Activated T-cell treated with anti-CD3 and anti-CD28 coated beads, Interleukin-2, amount 50 U/mL, for 72 hours (primary cell): ENCODE measurements around the gene CAT. TPM values are rescaled to one million over a fixed set of nuclear protein-coding genes. Genes with fewer than 3 reads are reported as not detected.
A peak's percentile ranks its signal among the peaks of the same experiment; 100 is the strongest.

Source experiments
- ATAC-seq, 2 donors: fragments of 150-1000 bp; cut with Tn5 transposase; replicated peaks in 1 of 2; 2 replicates each; pipeline ENCODE4 v1.10.0; 2021; ENCODE audit warnings: moderate library complexity in 2 of 2, mild to moderate bottlenecking in 1 of 2
- DNase-seq, 2 donors: peaks; one replicate each; pipeline ENCODE4 v3.0.0; 2021 to 2022; ENCODE audit warnings: mixed read lengths in 1 of 2
- H3K27ac Mint-ChIP-seq: one replicate; pipeline ENCODE4 v1.8.0; 2022; ENCODE audit warnings: mild to moderate bottlenecking, moderate library complexity, mixed read lengths
- H3K27me3 Mint-ChIP-seq: one replicate; pipeline ENCODE4 v1.8.0; 2022; ENCODE audit warnings: low read depth, mixed read lengths
- H3K36me3 Mint-ChIP-seq, 2 donors: one replicate each; pipeline ENCODE4 v1.8.0; 2022; ENCODE audit warnings: mixed read lengths in 2 of 2, mild to moderate bottlenecking in 1 of 2; ENCODE audit not compliant: insufficient read depth in 2 of 2
- H3K4me1 Mint-ChIP-seq: one replicate; pipeline ENCODE4 v1.8.0; 2022; ENCODE audit warnings: low read depth, mixed read lengths
- H3K4me3 Mint-ChIP-seq, 2 donors: one replicate each; pipeline ENCODE4 v1.8.0; 2022; ENCODE audit warnings: mild to moderate bottlenecking in 2 of 2, mixed read lengths in 2 of 2, moderate library complexity in 2 of 2
- H3K9me3 Mint-ChIP-seq, 2 donors: one replicate each; pipeline ENCODE4 v1.8.0; 2022; ENCODE audit warnings: mixed read lengths in 2 of 2
- total RNA-seq, 2 donors: library from RNA; stranded (reverse); gene quantifications; one replicate each; pipeline ENCODE4 v1.2.3, GENCODE V29; 2022

Gene CAT
- total RNA-seq, 2 donors from 2014 or later = 26.2 to 36.0 TPM

DNA sequence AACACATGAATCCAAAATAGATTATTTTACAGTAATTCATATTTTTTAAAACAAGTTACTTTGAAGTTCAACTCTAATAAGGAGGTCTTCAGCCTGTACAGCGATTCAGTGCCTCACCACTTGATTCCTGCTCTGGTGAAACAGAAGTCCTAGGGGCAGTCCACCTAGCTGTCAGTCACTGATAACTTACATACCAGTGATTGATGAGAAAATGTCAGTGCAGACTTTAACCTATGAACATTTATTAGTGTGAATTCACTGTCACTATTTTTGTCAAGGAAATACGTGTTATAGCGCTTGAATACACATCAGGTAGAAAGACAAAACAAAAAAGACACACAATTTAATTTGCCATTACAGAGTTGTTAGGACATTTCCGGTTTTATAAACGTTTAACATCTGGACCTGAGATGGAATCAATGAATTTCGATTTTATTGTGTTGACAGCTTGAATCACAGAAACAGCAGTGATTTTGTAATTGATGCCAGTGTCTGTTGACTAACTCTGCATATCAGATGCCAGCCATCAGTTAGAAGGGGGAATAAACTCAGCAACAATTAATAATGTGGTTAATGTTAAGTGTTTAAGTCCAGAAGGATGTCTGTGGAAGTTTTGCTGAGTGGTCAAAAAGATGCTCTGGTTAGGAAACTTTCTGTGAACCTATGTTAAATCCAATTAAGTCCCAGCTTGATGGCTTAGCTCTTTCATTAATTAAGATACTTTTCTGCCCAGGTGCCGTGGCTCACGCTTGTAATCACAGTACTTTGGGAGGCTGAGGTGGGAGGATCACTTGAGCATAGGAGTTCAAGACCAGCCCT is 40.3 kb downstream of the CAT start:
- no peak overlapping the region for H3K4me3 Mint-ChIP-seq
- H3K27ac Mint-ChIP-seq = no peak overlapping the region
- no peak for DNase-seq
- ATAC-seq = no peak
- no peaks in the 10 kb centered on the region for H3K4me1 Mint-ChIP-seq
- no peaks in the 10 kb centered on the region for H3K27me3 Mint-ChIP-seq
- H3K36me3 Mint-ChIP-seq = no peaks in the 10 kb centered on the region
- no peaks in the 10 kb centered on the region for H3K9me3 Mint-ChIP-seq

DNA sequence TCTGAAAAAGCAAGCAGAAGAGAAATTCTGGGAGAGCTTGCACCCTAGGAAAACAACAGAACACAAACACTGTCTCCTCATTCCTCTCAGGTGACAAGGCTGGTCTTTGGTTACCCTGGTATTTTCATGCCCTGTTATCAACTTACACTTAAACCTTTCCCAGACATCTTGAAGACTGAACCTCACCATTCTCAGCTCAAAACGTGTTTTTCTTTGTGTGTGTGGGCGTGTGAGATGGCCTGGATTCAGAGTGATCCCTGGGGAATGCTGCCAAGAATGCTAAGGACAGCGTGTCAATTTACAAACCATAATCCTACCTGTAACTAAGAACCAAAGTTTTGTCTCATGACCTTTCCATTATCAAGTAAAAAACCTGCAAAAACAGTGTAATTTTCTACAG is 41.6 kb downstream of the CAT start:
- Mint-ChIP-seq H3K9me3 (no peaks in the 10 kb centered on the region), H3K27me3 (no peaks in the 10 kb centered on the region), H3K4me3 (no peak overlapping the region), H3K4me1 (no peaks in the 10 kb centered on the region), H3K36me3 (no peaks in the 10 kb centered on the region), H3K27ac (no peak overlapping the region)
- no peak for DNase-seq
- no peak for ATAC-seq

DNA sequence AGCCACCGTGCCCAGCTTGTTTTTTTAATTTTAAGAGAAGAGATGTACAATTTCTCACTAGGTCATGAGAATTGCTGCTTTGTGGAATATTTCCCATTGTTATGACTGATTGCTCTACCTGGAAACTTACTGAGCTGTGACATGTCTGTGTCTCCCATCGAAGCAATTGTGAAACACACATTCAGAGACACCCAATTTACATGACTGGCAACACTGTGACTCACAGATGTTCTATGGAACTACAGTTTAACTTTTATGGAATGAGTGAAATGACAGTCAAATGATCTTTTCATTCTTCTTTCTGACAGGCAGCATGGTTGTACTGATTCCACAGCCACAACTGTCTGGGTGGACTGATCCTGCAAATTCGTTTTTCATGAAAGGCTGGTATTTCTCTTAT is 42.6 kb downstream of the CAT start:
- H3K4me1 Mint-ChIP-seq = no peaks in the 10 kb centered on the region
- no peak for DNase-seq
- H3K27me3 Mint-ChIP-seq = no peaks in the 10 kb centered on the region
- H3K9me3 Mint-ChIP-seq = no peaks in the 10 kb centered on the region
- no peak overlapping the region for H3K4me3 Mint-ChIP-seq
- no peak overlapping the region for H3K27ac Mint-ChIP-seq
- ATAC-seq = no peak
- no peaks in the 10 kb centered on the region for H3K36me3 Mint-ChIP-seq

DNA sequence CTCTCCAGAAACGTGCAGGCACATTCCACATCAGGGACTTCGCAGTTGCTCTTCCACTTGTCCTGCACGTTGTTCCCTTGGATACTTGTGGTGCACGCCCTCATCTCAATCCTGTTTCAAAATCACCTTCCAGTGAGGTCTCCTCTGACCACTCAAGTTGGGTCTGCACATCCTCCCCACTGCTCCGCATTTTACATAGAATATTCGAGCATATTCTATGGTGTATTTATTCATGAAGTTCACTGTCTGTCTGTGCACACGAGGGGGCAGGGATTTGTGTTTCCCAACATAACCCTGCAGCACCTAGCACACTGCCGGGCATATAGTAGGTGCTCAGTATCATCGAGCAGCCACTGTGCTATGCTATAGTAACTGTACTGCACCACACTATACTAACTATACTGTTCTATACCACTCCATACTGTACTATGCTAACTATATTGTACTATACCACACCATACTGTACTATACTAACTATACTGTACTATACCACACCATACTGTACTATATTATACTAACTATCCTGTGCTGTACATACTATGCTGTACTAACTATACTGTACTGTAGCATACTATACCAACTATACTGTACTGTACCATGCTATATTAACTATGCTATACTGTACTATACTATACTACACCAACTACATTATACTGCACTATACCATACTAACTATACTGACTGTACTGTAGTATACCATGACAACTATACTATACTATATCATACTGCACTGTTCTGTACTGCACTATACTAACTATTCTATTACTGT is 44.6 kb downstream of the CAT start:
- peak in 1 of 2 donors; percentile 7 for ATAC-seq

DNA sequence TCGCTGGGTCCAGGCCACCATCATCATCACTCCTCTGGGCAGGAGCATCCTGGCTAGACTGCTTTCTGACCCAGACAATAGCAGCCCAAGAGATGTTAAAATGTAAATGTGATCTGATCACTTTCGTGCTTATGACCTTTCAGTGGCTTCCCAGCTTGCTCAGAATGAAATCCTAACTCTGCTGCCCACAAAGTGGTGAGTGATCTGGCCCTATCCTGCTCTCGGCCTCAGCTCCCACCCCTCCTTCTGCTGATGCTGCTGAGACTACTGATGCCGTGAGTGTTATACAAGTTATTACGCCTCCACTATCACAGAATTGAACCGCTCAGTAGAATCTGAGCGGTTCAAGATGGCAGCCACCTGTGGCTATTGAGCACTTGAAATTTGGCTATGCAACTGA is 48.7 kb downstream of the CAT start:
- H3K36me3 Mint-ChIP-seq = no peaks in the 10 kb centered on the region
- peak in 1 of 2 donors; percentile 6 for DNase-seq
- peaks cover 6% of the 10 kb centered on the region for H3K27me3 Mint-ChIP-seq
- ATAC-seq = peak; percentile 29 to 81
- H3K27ac Mint-ChIP-seq = no peak overlapping the region
- H3K9me3 Mint-ChIP-seq = no peaks in the 10 kb centered on the region
- H3K4me3 Mint-ChIP-seq = no peak overlapping the region
- H3K4me1 Mint-ChIP-seq = no peaks in the 10 kb centered on the region

More for the DNA sequence above, 44.6 kb downstream of the CAT start:
- Mint-ChIP-seq H3K9me3 (no peaks in the 10 kb centered on the region), H3K4me1 (no peaks in the 10 kb centered on the region), H3K36me3 (no peaks in the 10 kb centered on the region), H3K4me3 (no peak overlapping the region), H3K27ac (no peak overlapping the region), H3K27me3 (peaks cover 6% of the 10 kb centered on the region)
- no peak for DNase-seq

DNA sequence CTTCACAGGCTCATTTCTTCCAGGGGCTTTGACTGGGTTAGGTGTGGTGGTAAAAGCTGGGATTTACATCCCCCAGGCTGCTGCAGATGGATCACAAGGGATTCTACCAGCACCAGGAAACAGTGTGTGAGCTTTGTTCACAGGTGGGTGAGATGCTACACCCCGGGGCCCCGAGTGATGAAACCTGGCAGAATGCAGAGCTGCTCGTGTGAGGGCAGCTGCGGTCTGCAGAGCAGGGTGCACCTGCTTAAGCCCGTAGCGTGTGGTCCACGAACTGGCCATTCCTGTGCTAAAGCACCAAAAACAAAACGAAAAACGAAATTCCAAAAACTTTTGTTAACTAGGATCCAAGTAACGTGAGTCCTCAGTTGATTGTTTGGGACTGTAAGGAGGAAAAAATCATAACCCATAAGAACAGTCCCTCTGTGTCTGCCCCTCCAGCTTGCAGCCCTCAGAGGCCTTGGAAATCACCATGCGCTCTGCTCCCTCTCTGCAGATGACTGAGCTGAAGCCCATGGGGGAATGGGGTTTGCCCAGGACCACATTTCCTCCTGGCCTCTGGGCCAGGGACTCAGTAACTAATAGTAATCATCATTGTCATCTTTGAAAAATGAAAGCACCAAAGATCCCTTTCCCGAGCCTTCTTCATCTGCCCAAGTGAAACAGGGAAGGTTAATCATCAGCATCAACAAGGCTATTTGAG is 50.3 kb downstream of the CAT start:
- no peak overlapping the region for H3K4me3 Mint-ChIP-seq
- DNase-seq (no peak), ATAC-seq (no peak)
- no peak overlapping the region for H3K27ac Mint-ChIP-seq
- no peaks in the 10 kb centered on the region for H3K9me3 Mint-ChIP-seq
- H3K36me3 Mint-ChIP-seq = no peaks in the 10 kb centered on the region
- peaks cover 6% of the 10 kb centered on the region for H3K27me3 Mint-ChIP-seq
- H3K4me1 Mint-ChIP-seq = no peaks in the 10 kb centered on the region

DNA sequence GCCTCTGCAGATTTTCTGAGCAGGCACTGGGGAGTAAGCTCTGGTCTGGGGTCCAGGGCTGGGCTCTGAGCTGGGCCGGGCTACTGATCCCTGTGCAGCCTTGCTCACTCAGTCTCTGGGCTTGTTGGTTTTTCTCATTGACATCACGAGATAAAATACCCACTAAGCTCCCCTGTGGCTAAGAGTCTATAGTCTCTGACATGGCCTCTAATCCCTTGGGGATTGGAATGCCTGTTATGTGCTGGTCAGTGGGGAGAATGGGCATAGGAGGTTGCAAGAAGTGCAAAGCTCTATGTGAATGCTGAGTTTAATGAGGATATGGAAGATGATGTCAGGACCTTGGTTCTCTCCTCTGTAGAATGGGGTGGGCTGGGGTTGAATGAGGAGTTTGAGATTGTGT is 51.6 kb downstream of the CAT start:
- ATAC-seq (no peak), DNase-seq (no peak)
- H3K36me3 Mint-ChIP-seq = no peaks in the 10 kb centered on the region
- no peak overlapping the region for H3K27ac Mint-ChIP-seq
- no peaks in the 10 kb centered on the region for H3K4me1 Mint-ChIP-seq
- H3K9me3 Mint-ChIP-seq = no peaks in the 10 kb centered on the region
- no peak overlapping the region for H3K4me3 Mint-ChIP-seq
- peaks cover 6% of the 10 kb centered on the region for H3K27me3 Mint-ChIP-seq

DNA sequence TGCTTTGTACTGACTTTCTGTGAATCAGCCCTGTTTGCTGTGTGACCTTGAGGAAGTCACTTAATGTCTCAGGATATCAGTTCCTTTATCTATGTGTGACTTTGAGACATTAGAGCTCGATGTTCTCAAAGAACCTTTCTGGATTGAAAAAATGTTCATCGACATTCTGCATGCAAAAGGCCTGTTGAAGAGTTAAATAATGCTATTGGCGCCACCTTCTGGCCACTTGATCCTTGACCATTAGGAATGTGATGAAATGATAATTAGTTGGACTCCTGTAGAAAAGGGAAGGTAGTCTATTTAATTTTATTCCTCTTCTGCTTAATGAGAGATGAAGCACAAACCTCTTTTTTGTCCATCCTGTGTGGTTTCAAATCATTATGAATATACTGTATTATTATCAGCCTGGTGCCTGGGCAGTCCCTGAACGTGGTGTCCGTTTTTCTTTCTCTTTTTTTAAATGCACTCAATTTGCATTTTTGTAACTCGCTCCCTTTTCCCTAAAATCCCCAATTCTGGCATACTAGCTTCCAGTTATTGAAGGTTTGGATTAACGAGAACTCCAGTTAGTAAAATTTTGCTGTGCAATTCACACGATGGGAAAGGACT is 54.2 kb downstream of the CAT start:
- ATAC-seq (no peak), DNase-seq (peak; percentile 43 to 50)
- Mint-ChIP-seq H3K27me3 (peaks cover 4% of the 10 kb centered on the region), H3K27ac (no peak overlapping the region), H3K4me1 (no peaks in the 10 kb centered on the region), H3K9me3 (no peaks in the 10 kb centered on the region), H3K4me3 (no peak overlapping the region), H3K36me3 (no peaks in the 10 kb centered on the region)

DNA sequence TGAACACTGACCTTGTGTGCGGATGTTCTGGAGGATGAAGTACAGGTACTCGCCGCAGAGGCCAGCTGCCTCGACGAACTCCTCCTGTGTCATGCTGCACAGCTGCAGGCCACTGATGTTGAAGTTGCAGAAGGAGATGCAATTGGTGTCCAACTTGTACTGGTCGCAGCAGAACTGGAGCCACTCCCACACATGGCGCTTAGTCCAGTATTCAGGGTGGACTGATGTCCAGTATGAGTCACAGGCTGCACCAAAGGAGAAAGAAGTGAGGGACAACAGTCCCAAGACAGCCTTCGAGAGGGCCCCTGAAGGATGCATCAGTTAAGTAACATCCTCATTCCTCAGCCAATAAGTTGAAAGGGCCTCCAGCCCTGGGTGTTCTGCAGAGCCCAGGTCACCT is 54.7 kb downstream of the CAT start:
- Mint-ChIP-seq H3K9me3 (no peaks in the 10 kb centered on the region), H3K27me3 (no peaks in the 10 kb centered on the region)

DNA sequence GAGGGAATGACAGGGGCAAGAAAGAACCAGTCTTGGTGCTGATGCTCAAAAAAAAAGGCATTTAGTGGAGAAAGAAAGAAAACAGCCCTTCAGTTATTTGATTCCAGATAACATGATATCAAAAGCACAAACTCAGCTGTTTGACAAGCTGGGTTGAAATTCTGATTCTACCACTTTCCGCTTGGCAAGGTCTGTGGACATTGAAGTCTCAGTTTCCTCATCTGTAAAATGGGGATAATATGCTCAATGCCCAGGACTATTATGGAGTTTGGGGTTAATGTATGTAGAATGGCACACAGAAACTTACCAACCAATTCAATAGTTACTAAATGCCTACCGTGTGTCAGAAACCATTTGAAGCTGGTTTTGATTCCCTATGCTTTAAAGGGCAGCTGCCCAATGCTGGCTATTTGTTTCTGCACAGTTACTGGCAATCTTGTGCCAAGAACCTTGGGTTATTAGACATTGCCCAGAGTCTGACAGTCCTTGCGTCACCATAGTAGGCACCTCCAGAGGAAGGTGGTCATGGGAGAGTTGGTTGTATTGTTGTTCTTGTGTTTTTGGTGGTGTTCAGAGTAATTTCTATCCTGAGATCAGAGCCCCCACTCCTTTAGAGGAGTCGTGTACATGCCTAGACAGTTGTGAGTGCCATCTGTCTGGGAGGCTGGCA is 55.3 kb downstream of the CAT start:
- Mint-ChIP-seq H3K4me1 (no peaks in the 10 kb centered on the region), H3K9me3 (no peaks in the 10 kb centered on the region), H3K27ac (no peak overlapping the region), H3K4me3 (no peak overlapping the region), H3K36me3 (no peaks in the 10 kb centered on the region), H3K27me3 (no peaks in the 10 kb centered on the region)
- DNase-seq (no peak), ATAC-seq (no peak)

More for the DNA sequence above, 54.7 kb downstream of the CAT start:
- DNase-seq (no peak), ATAC-seq (no peak)
- no peaks in the 10 kb centered on the region for H3K36me3 Mint-ChIP-seq
- H3K27ac Mint-ChIP-seq = no peak overlapping the region
- H3K4me3 Mint-ChIP-seq = no peak overlapping the region
- H3K4me1 Mint-ChIP-seq = no peaks in the 10 kb centered on the region

DNA sequence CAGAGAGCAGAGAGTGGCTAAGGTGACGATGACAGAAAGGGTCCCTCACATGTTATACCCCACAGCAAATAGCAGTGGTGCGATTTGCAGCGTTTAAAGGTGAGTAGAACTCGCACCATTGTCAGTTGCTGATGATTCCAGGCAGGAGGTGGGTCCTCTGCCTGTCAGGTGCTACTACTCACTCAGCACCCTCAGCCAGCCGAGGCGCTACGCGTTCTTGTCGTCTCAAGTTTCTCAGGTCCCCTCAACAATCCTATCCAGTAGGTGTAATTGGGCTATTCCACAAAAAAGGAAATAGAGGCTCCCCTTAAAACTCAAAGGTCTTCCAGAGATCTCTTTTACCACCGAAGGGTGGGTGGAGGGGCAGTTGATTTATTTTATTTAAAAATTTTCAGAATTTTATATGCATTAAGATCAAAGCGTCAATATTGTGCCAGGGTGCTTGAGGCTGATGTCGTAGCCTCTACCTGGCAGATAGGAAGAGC is 56.5 kb downstream of the CAT start:
- Mint-ChIP-seq H3K27ac (no peak overlapping the region), H3K36me3 (no peaks in the 10 kb centered on the region), H3K4me1 (no peaks in the 10 kb centered on the region), H3K9me3 (no peaks in the 10 kb centered on the region), H3K27me3 (no peaks in the 10 kb centered on the region), H3K4me3 (no peak overlapping the region)
- ATAC-seq (no peak), DNase-seq (no peak)

DNA sequence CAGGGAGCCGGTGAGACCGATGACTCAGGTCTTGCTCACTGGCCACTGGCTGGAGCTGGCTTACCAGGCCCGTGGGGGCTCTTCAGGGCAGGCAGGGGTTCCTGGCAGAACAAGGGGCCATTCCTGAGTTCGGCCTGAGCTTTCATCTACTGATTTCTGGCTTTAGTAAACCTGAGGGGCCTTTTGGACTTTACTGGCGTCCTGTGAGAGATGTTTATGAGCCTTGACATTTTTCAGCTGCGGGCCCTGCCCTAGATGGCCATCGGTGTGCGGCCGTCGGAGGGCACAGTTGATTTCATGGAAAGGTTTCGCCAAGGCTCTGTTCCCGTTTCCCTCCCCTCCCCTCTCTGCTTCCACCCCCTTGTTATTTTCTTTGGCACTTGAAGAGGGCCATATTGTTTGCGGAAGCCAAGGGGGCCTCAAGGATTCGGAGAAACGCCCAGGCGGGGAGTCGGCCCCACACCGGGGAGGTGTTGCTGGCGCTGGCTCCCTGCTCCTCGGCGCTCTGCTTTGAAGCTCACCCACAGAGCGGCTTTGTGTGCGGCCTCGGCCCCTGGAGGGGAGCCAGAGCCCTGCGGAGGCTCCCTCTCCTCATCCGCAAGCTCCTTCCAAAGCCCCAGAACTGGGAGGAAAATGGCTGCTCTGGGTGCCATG is 57.1 kb downstream of the CAT start:
- H3K36me3 Mint-ChIP-seq = no peaks in the 10 kb centered on the region
- no peaks in the 10 kb centered on the region for H3K9me3 Mint-ChIP-seq
- DNase-seq (no peak), ATAC-seq (no peak)
- no peak overlapping the region for H3K27ac Mint-ChIP-seq
- no peak overlapping the region for H3K4me3 Mint-ChIP-seq
- no peaks in the 10 kb centered on the region for H3K27me3 Mint-ChIP-seq
- H3K4me1 Mint-ChIP-seq = no peaks in the 10 kb centered on the region
